Measurements from ENCODE around the gene TMEM190.
"Not testable (repeated sequence)": the region's sequence is repeated elsewhere in the genome, so short reads cannot be mapped to it uniquely, and the experiment has no call there.

Gene TMEM190

DNA sequence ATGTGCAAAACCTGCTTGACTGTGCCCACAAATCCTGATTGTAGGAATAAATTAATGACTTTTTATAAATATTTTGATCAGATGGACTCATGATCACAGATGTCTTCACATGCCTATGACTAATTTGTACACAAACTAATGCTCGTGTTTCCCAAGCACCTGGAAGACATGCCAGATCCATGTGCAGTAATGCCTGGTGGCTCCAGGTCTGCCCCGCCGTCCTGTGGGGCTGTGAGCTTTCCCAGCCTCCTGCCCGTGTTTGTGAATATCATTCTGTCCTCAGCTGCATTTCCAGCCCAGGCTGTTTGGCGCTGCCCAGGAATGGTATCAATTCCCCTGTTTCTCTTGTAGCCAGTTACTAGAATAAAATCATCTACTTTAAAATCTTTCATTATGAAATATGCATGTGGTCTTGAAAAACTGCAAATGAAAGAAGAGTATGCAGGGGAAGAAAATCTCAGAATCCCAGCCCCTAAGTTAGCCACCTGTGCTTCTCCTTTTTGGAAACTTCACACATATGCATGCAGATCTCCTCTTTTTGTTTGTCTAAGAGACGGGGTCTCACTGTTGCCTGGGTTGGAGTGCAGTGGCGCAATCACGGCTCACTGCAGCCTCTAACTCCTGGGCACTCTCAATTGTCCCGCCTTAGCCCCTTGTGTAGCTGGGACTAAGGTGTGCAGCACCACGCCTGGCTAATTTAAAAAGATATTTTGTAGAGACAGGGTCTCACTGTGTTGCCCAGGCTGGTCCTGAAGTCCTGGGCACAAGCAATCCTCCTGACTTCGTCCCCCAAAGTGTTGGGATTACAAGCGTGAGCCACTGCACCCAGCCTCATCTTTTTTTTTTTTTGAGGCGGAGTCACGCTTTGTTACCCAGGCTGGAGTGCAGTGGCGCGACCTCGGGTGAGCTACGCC is 15.3 kb downstream of the TMEM190 start:
- FAIRE-seq, result no peak

DNA sequence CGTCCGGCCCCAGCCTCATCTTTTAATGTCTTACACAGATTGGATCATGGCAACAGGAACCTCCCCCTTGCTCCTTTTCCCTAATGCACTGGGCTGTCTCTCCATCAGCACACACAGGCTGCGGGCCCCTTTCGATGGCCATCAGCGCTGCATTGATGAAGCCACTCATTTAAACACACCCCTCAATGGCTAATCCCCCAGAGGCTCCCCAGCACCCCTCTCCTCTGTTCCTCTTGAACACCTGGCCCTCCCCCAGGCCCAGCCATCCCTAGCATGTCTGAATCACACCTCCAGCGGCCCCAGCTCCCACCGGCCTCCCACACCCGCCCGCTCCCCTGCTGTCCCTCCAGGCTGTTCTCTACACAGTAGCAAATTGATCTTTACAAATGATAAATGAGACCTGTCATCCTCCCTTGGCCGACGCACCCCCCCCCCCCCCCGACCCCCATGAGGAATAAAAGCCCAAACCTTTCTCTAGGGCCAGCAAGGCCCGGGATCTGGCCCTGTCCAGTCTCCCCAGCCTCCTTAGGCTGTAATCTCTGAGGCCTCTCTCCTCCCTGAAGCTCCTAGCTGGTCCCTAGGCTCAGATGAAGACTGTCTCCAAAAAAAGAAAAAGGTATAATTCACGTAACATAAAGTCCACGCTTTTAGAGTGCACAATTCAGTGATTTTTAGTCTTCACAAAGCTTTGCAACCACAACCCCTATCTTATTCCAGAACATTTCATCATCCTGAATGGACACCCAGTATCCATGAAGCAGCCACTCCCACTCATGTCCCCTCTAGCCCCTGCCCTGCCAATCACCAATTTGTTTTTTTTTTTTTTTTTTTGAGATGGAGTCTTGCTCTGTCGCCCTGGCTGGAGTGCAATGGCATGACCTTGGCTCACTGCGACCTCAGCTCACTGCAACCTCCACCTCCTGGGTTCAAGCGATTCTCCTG is 16.5 kb downstream of the TMEM190 start:
- FAIRE-seq, result no peak

DNA sequence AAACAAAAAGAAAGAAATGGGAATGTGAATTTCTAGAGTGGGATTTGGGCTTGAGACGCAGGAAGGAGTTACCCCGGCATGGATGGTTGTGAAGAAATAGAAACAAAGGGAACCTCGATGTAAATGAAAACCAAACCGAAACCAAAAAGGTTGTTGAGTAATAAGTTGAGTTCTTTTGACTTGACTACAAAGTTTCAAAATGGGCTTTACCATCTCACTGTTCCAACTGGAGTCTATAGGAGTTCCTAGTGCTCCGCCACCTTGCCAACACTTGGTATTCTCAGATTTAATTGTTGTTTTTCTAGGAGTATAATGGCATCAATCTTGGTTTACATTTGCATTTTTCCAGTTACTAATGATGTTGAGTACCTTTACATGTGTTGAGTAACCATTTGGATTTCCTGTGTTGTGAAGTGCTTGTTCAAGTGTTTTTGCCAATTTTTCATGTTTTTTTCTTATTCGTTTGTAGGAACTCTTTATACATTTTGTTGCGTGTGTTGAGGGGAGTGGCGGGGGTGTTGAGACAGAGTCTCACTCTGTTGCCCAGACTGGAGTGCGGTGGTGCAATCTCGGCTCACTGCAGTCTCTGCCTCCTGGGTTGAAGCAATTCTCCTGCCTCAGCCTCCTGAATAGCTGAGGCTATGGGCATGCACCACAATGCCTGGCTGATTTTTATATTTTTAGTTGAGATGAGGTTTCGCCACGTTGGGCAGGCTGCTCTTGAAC is 21.7 kb downstream of the TMEM190 start:
- no peak for FAIRE-seq

DNA sequence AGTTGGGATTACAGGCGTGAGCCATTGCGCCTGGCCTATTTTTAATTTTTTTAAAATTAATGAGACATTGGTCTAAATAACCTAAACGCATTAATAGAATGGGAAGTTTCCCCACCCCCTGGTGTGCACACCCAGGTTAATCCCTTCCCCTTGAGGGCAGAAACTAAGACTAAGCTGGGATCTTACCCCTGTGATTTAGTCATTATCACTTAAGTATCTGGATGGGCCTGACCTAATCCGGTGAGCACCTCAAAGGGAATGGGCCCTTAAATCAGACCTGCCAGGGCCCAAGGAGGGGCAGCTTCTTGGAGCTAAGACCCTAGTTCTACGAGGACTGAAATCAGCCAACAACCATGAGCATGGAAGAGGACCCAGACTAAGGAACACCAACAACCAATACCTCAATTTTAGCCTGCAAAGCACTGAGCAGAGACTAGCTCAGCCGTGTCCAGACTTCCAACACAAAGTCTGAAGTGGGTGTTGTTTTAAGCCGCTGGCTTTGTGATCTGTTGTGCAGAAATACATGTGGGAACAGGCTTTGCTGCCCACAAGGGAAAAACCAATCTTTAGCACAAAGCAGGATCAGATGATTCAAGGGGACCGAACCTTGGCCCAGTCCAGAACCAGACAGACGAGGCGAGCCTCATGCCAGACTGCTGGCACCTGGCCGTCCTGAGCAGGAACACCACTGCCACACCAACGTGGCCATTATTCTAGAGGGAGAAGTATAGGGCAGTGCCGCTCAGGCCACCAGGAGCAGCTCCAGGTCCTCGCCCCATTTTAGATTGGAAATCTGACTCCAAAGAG is 23.9 kb downstream of the TMEM190 start:
- FAIRE-seq, result no peak

DNA sequence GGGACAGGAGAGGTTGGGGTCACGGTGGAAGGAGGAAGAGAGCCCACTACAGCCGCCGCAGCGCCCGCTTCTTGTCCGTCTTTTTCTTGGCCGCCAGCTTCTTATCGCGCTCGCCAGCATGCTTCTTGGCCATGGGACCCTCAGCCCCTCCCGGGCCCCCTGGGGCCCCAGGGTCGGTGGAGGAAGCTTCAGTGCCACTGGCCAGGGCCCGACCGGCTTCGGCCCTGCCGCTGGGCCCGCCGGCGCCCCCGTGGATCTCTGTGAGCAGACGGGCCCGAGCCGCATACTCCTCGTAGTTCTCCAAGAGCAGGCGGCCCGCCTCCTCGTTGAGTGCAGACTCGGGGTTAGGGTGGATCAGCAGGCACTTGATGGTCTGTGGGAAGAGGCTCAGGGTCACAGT is 24.8 kb downstream of the TMEM190 start:
- FAIRE-seq, result not testable (repeated sequence)

DNA sequence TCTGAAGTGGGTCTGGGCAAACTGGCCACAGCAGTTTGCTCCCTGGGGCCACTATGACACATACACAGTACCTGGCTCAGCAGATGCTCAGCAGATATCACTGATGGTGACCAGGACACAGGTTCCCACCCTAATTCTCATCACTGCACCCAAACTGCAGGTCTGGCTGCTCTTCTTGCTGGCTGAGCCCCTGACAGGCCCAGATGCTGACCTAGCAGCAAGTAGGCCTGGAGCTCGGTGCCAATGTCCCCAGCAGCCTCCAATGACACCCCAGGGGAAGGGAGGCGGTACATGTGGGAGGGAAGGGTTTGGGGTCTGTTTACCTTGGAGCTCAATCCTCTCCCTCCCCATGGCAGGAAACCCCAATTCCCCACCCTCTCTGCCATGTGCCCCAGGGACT is 25.9 kb downstream of the TMEM190 start:
- FAIRE-seq, result no peak

DNA sequence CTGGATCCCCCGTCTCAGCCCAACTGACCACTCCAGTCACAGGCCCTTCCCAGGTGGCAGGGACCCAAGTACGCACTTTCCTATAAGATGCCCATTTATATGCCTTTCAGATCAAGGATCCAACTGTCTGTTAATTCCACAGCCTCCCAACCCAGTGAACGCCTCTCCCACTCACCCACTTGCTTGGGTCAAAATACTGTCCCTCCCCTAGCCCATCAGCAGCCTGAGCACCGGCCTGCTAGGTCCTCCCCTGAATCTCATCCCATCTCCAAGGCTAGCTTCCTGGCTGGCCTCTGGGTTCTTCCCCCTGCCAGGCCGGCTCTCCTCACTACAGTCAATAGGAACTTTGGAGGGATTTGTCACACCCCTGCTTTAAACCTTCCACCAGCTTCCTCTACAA is 29.0 kb downstream of the TMEM190 start:
- no peak for FAIRE-seq

DNA sequence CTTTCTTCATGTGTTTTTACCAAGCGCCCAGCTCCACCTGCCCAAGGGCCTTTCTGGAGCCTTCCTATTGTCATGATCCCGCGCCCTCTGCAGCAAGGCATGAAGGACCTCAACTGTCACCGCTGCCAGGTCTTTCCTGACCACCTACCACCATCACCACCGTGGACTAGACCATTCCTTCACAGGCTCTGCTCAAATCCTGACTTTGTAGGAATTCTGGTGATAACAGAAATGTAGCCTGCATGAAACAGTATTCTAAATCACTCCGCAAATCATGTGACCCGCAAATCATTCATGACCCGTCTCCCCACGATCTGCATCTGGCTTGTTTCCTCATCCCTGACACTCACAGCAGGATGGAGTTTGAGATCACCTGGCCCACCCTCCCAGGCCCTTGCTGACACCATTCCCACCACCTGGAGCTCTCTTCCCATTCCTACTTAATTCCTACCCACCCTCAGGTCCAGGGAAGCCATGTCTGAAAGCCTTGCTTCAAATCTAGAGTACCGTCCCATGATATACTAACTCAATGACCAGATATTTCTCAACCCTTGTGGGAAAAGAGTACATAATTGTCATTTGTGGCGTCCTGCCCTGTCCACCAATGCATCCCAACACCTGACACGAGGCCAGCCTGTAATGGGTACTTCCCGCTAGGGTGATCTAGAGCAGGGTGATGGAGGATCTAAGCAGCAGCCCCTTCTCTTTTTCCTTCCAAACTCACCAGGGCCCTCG is 29.6 kb downstream of the TMEM190 start:
- no peak for FAIRE-seq

DNA sequence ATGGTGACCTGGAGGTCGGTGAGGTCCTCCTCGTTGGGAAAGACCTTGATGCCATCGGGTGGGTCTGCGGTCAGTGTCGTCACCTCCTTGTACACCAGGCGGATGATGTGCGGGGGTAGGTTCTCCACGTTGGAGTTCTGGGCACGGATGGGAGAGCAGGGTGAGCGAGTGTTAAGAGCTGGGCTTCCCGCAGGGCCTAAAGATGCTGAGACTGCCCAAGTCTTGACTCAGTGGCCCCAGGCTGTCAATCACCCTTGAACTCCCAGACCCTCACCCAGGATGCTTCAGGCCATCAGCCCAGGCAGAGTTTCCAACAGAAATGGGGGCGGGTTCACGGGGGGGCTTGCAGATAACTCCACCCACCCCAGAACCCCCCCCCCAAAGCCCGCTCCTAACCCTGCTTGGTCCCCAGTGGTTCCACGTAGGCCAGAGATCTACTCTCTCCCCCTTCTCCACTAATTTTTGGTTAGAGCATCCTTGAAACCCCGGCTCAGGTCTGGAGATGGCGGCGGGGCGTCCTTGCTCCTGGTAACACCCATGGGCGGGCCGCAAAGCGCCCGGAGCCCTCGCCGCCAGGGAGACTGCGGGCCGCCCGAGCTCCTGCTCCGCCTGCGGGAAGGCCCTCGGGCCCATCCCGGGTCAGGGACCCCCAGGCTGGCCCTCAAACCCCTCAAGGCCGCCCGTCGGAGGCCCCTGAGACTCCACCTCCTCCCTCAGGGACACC is 30.4 kb downstream of the TMEM190 start:
- FAIRE-seq, result no peak

DNA sequence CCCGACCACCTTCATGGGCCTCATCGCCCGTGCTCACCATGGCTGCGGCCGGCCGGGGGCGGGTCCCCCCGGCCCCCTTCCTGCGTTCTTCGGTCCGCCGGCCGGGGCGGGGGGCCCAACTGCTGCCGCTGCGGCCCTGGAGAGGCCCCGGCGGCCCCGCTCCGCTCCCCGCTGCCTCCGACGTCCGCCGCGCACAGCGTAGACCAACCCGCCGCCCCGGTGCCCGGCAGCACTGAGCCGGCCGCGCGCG is 30.8 kb downstream of the TMEM190 start, which contains the start of gene UBE2S:
Gene UBE2S (minus strand): TSS at position 239 of the 250 bp plus-strand sequence. CDS start 199 bp downstream, at position 40.
- FAIRE-seq, result not testable (repeated sequence)

DNA sequence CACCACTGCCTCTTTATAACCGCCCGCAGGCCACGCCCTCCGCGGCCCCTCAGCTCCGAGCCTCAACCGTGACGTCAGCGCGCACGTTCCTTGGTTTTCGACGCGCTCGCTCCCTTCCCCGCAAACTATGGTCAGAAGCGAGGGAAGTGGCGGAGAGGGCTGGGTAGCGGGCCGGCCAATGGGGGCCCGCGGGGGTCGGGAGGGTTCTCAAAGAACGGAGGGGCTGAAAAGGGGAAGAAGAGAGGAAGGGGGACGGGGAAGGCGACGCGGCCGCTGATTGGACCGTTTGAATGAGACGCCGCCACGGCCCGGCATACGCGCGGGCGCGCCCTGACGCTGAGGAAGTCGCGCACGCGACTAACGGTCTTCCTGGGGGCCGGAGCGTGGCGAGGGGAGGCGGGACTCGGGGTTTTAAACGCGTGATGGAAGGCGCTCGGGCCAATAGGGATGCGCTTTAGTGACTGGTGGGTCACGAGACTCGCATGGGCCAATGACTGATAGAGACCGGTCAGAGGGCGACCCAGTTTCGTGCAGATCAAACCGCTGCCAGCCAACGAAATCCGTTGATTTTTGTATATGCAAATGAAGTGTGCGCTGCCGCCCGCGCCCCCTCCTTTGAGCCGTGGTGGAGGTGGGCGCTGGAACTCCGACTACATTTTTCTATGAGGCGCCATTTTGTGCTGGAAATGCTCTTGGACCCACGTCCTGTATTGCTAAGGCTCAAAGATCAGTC is 31.3 kb downstream of the TMEM190 start:
- FAIRE-seq, result peak; percentile 93

DNA sequence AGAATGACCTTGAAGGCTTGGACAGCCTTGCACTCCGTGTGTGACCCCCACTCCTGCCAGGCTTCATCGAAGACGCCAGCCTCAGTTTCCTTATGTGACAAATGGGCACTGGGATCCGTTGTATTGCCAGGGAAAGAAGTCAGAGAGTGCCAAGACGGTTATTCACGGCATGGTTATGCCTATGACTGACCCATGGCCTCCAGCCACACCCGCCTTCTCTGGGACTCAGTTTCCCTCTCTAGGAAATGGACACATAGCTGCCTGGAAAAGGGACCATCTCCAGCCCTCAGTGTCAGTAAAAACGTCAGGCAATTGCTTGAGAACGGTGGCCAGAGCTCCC is 31.9 kb downstream of the TMEM190 start:
- FAIRE-seq, result no peak

DNA sequence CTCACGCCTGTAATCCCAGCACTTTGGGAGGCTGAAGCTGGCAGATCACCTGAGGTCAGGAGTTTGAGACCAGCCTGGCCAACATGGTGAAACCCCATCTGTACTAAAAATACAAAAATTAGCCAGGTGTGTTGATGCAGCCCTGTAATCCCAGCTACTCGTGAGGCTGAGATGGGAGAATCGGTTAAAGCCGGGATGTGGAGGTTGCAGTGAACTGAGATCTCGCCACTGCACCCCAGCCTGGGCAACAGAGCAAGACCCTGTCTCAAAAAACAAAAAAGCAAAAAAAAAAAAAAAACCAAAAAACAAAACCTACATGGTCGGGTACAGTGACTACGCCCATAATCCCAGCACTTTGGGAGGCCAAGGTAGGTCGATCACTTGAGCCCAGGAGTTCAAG is 32.6 kb downstream of the TMEM190 start:
- not testable (repeated sequence) for FAIRE-seq

DNA sequence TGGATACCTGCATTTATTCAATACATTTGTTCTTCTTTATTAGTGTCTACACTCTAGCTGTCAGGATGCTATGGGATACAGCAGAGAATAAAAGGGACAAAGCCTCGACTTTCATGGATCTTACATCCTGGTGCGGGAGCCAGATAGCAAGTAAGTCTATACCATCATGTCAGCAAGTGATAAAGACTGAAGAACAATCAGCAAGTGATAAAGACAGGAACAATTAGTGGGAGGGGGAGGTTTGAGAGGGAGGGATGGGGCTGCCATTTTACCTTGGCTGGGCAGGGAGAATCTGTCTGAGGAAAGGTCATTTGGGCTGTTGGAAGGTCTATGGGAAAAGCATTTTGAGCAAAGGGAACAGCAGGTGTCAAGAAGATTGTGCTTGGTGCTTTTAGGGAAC is 33.5 kb downstream of the TMEM190 start:
- FAIRE-seq, result no peak

DNA sequence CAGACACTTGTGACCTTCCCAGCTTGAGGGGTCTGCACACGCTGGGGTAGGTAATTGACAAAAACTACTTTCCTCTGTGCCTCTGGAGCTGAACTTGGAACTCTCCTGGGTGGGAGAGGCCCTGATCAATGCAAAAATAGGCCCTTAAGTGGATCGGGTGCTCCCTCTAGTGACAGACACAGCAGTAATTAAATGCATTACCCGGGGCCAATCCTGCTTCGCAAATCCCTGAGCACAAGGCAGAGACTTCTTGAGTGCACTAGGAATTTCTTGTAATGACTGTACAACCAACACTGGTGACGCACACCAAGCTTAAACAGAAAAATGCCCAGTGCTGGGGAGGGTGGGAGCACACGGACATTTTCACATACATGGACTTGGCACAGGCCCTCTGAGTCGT is 41.6 kb downstream of the TMEM190 start:
- FAIRE-seq, result no peak

DNA sequence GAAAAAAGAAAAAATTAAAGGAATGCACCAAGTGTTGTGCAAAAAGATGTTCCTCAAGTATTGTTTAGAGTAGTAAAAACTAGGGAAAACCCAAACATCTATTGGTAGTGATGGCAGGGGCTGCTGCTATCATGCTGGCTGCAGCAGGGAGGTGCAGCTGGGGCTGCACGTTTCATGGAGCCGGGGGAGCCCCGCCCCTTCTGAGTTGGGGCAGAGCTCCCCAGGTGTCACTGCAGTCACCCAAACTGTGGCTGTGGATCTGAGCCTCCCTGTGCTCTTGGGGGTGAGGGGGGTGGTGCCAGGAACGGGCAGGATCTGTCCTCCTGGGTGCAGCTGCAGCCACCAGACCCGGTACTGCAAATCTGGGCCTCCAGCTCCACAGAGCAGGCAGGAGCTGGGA is 42.5 kb downstream of the TMEM190 start:
- FAIRE-seq, result no peak

DNA sequence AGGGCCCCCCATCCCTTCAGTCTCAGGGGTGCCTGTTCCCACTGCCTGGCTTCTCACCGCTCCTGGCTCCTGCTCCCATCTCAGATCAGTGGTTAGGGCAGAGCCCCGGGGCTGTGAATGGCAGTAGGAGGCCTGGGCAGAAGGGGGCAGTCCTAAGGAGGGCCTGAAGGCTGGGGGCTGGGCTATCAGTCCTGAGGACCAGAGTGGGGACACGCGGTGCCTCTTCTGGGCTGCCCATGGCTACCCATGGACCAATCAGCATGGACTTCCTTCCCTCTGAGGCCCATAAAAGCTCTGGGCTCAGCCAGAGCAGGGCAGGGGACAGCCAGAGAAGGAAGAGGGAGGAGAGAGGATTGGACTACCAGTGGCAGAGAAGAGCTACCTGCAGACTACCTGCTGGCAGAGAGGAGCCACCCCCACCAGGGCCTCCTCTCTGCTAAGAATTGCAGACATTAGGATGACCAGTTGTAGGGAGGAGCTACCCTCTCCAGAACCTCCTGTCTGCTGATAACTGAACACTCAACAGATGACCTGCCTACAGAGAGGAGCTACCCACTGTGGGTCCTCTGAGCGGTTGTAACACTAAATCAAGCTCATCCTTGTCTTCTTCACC is 43.1 kb downstream of the TMEM190 start:
- no peak for FAIRE-seq

DNA sequence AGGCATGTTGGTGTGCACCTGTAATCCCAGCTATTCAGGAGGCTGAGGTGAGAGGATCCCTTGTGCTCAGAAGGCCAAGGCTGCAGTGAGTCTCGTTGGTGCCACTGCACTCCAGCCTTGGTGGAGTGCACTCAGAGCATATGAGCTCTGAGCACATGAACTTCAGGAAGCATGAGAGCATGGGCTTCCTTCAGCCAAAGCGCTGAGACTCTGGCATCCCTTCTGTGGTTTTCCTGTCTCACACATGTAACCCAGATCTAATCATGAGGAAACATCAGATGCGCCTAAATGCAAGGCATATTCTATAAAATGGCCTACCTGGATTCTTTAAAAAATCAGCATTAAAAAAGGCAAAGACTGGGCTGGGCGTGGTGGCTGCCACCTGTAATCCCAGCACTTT is 44.7 kb downstream of the TMEM190 start:
- FAIRE-seq, result not testable (repeated sequence)

DNA sequence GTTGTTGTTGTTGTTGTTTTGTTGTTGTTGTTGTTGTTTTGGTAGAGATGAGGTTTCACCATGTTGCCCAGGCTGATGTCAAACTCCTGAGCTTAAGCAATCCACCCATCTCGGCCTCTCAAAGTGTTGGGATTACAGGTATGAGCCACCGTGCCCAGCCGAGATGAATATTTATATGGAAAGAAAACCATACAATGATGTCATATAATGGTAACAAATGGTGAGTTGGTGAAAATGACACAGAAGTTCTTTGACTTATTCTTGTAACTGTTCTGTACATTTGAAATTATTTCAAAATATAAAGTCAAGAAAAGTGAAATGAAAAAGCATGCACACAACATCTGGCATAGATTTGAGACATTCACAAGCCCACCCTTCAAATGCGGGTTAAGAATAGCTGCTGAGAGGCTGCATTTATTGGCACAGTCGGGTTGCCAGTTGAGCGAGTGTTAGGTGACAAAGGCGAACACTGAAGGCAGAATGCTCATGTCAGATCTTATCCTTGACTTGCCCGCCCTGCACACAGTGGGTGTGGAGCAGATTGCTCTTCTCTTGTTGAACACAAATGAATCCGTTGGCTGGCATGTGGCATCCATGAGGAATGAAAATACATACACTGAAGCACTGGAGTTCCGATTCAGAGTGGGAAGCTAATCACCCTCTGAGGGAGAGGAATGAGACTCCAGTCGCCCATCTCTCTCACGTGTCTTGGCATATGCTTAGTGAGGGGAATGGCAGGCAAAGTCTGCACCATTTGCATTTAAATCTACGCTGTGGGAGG is 46.8 kb downstream of the TMEM190 start:
- FAIRE-seq, result no peak

All from endometrium (tissue), 2 donors.